ENCODE measurements around the gene DUSP16. TPM values are rescaled to one million over a fixed set of nuclear protein-coding genes. Genes with fewer than 3 reads are reported as not detected.

Gene DUSP16
- total and polyA plus RNA-seq, 2 of the 8 experiments (the other 6 are each of a cell fraction or from before 2014, with no cell fraction given) = 31.6 to 55.9 TPM

GRCh38 chr12:12488823-12489550, 73.7 kb downstream of the DUSP16 start:
- Histone ChIP-seq H4K8ac (ENCODE audit: extremely low read depth, insufficient read depth, low read length) (no peak overlapping the region), H4K5ac (ENCODE audit: insufficient read length, low read depth, low read length) (no peak overlapping the region)
- CTCF ChIA-PET (ENCODE audit: partially characterized antibody) = interaction anchor here (0.9 to 1.0 kb wide), 2 partner anchors 23 to 24 kb away, joined by 3 read pairs; no protein-coding TSS in a partner anchor

More at GRCh38 chr12:12488823-12489550, 73.7 kb downstream of the DUSP16 start:
- H2BK12ac ChIP-seq (ENCODE audit: low read depth, low read length) = no peak overlapping the region
- H3K18ac ChIP-seq (ENCODE audit: extremely low read depth, low read length) = no peak overlapping the region
- no peak overlapping the region for H3K23ac ChIP-seq (ENCODE audit: insufficient read length)
- no peak overlapping the region for H3K4ac ChIP-seq (replicated peaks; ENCODE audit: insufficient read length, low read depth, low read length)
- no peak overlapping the region for H2AK5ac ChIP-seq (ENCODE audit: low read depth, low read length)
- no peak overlapping the region for H3K27ac ChIP-seq (ENCODE audit: low read depth, low read length)
- no peaks in the 10 kb centered on the region for H4K20me1 ChIP-seq (replicated peaks in 1 of 2; ENCODE audit: control insufficient read depth in 1 of 2, insufficient read depth in 2 of 2, low read length in 2 of 2)
- no peak for TF ChIP-seq KDM5A (IDR thresholded peaks at IDR 0.05; ENCODE audit: low read length)
- peaks cover 0 to 10% of the 10 kb centered on the region in 2 experiments; a peak in 2 of 4 replicates for H3K79me2 ChIP-seq (ENCODE audit: control insufficient read depth in 1 of 2, insufficient read depth in 2 of 2, low read length in 2 of 2)
- H3K27me3 ChIP-seq (replicated peaks in 1 of 4; ENCODE audit: control insufficient read depth in 3 of 4, extremely low read depth in 1 of 4, insufficient read depth in 3 of 4, low read length in 3 of 4) = no peaks in the 10 kb centered on the region
- no peak overlapping the region for H2AFZ ChIP-seq (ENCODE audit: low read length)
- H3K4me2 ChIP-seq (ENCODE audit: insufficient read depth in 1 of 2, low read depth in 2 of 2, low read length in 2 of 2) = no peak overlapping the region
- no peak overlapping the region for H3K4me3 ChIP-seq (ENCODE audit: extremely low read depth in 1 of 4, insufficient read depth in 2 of 4, low read depth in 3 of 4, low read length in 4 of 4)
- no peak overlapping the region for H2BK15ac ChIP-seq (ENCODE audit: low read length)
- DNase-seq (ENCODE audit: low read depth in 1 of 2, low spot score in 2 of 2) (no peak), FAIRE-seq (no peak)
- POLR2A ChIA-PET (ENCODE audit: partially characterized antibody) = interaction anchor here (1.3 kb wide), 1 partner anchor 15 kb away, joined by 3 read pairs; no protein-coding TSS in a partner anchor
- no peaks in the 10 kb centered on the region; the same call in 1 of the 2 replicates for H3K23me2 ChIP-seq (ENCODE audit: low read depth, low read length)
- H2BK5ac ChIP-seq (ENCODE audit: low read depth, low read length) = no peak overlapping the region
- WGBS, 2 experiments (ENCODE audit: extremely low coverage in 1 of 2, insufficient coverage in 1 of 2, insufficient read length in 1 of 2, insufficient replicate concordance in 2 of 2, low coverage in 1 of 2, low lambda C conversion rate in 2 of 2, missing lambda C conversion rate in 1 of 2) = 97% methylated on average over 8 of the region's 8 CpGs; no CpG with 5 or more reads in 1 of the 2 experiments
- no peak overlapping the region for H4K91ac ChIP-seq (replicated peaks; ENCODE audit: insufficient read length, low read length)
- H3K4me1 ChIP-seq (replicated peaks in 1 of 4; ENCODE audit: control insufficient read depth in 3 of 4, insufficient read depth in 4 of 4, low read length in 3 of 4) = no peaks in the 10 kb centered on the region
- H3K9ac ChIP-seq (replicated peaks in 1 of 4; ENCODE audit: extremely low read depth in 1 of 4, low read depth in 3 of 4, low read length in 3 of 4) = no peak overlapping the region
- H3K36me3 ChIP-seq (ENCODE audit: control insufficient read depth in 2 of 4, insufficient read depth in 4 of 4, low read length in 3 of 4) = peaks cover 0 to 14% (median 9%) of the 10 kb centered on the region in 4 experiments; a peak in 5 of 8 replicates
- H3K14ac ChIP-seq (ENCODE audit: insufficient read length) = no peak overlapping the region
- no peak overlapping the region for H2BK120ac ChIP-seq (replicated peaks; ENCODE audit: low read depth, low read length)
- no peak overlapping the region for H2BK20ac ChIP-seq (ENCODE audit: low read length)
- no peak overlapping the region for H3K56ac ChIP-seq (replicated peaks; ENCODE audit: insufficient read length, low read depth, low read length)
- no peaks in the 10 kb centered on the region for H3K9me3 ChIP-seq (ENCODE audit: insufficient read depth in 2 of 2, low read depth in 1 of 2, low read length in 1 of 2)
- peaks cover 5% of the 10 kb centered on the region; the same call in 1 of the 2 replicates for H3K79me1 ChIP-seq (ENCODE audit: low read depth, low read length)
